ENCODE data around the gene DMP1.

GRCh38 chr4:87614292-87614890 lies 35.7 kb upstream of the DMP1 start:
- TF ChIP-seq POLR2A (IDR thresholded peaks at IDR 0.05) (no peak), CTCF (IDR thresholded peaks at IDR 0.05) (no peak)
